SKM-1 (cell line): ENCODE results near the gene RAB44.

Source experiments
- DNase-seq: peaks from one replicate; lab custom pipeline; 2025; ENCODE audit not compliant: unreplicated experiment; lab: John Stamatoyannopoulos, UW

The RAB44 gene

DNA sequence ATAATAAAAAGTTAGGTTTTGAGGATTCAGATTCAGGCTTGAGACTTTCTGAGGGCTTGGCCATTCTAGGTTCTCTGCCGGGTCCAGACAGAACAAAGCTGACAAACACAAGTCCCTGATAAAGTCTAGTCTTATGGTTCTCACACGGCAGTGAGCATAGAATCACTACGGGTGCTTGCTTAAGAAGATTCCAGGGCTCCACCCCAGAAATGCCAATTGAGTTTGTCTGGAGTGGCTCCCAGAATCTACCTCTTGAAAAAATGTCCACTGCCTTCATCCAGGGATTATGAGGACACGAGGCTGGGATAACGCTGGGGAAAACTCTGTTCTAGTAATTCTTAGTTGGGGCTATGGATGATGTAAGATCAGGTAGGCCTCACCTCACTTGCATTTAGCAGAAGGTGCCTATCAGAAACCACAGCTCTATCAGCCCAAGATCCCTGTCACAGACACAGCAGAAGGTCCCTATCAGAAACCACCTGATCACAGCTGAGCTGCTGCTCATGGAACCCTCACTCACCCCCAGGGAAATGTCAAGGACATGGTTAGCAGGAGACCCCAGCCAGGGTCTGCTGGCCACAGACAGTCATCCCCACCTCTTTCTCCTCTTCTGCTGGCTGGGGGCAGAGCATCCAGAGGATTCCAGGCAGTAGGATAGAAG is 52.3 kb downstream of the RAB44 start:
- DNase-seq: no peak

- no peak for DNase-seq
These were observed 53.5 kb downstream of the RAB44 start for GRCh38 chr6:36751091-36751490.

GRCh38 chr6:36751833-36752186 is 54.2 kb downstream of the RAB44 start:
- DNase-seq: no peak

- no peak for DNase-seq
These were observed 54.7 kb downstream of the RAB44 start for GRCh38 chr6:36752187-36752885.

- peak; percentile 40 for DNase-seq
These were observed 55.4 kb downstream of the RAB44 start for GRCh38 chr6:36752886-36753506.

DNA sequence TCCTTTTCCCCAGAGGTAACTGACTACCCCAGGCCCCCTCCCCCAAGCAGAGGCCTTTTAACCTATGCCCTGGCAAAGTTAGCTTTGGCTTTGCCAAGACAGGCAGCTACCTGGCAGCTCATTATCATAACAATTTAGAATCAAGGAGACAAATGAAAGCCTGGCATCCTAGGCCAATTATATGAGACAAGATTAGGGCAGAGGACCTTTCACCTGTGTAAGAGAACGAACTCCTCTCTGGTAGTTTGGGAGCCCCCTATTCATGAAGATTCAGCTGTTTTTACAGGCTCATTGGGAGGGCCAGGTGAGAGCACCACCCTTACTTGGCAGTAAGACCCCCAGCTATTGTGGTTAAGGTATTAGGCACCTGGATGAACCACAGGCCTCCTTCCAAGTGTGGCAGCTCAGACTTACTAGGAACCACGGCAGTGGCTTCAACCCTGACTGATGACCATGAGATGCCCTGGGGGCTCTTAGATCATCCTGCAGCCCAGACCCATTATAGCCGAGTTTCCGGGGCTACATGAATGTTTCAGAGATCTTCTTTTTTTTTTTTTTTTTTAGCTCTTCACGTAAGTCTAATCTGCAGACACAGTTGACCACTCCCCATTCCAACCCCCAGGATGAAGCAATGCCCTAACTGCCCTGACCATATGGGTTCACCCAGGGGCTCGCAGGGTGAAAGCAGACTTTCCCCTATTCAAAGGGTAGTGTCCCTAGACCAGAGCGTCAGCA is 56.2 kb downstream of the RAB44 start:
- no peak for DNase-seq

- no peak for DNase-seq
These were observed 57.2 kb downstream of the RAB44 start for GRCh38 chr6:36754582-36755434.

DNA sequence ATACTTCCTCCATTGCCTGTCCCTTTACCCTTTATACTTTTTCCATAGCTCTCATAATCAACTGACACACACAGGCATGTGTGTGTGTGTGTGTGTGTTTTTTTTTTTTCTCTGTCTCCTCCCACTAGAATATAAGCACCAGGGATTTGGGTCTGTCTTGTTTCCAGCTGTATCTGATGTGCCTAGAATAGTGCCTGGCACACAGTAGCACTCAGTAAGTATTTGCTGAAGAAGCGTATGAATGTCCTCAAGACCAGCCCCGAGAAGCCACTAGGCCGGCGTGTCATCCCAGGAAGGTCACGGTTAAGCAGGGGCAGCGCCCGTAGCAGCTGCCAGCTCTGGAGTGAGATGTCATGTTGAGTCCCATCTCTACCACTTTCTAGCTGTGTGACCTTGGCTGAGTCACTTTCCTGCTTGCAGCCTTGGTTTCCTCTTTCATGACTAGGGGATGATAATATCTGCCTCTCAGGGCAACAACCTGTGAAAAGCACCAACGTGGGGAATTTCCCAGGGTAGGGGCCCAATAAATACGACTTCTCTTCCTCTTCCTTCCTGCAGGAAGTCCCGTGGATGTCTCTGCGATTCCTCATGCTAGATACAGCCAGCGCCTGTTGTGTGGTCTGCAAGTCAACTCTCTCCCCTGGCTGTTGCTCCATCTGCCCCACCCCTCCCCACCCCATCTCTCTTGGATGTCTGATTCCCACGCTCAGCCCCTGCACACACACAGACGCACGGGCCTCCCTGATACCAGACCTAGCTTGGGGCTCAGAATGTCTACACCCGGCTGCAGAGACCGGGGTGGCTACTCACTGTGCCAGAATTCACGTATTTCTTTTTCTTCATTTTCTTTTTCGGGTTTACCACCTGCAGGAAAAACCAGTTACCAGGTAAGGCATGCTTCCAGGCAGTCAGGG is 58.1 kb downstream of the RAB44 start:
- DNase-seq: peak; percentile 37

- DNase-seq: no peak
These were observed 59.2 kb downstream of the RAB44 start for GRCh38 chr6:36756786-36757185.

GRCh38 chr6:36757206-36757605 is 59.6 kb downstream of the RAB44 start:
- no peak for DNase-seq

- DNase-seq: no peak
These were observed 60.4 kb downstream of the RAB44 start for GRCh38 chr6:36757943-36758508.

DNA sequence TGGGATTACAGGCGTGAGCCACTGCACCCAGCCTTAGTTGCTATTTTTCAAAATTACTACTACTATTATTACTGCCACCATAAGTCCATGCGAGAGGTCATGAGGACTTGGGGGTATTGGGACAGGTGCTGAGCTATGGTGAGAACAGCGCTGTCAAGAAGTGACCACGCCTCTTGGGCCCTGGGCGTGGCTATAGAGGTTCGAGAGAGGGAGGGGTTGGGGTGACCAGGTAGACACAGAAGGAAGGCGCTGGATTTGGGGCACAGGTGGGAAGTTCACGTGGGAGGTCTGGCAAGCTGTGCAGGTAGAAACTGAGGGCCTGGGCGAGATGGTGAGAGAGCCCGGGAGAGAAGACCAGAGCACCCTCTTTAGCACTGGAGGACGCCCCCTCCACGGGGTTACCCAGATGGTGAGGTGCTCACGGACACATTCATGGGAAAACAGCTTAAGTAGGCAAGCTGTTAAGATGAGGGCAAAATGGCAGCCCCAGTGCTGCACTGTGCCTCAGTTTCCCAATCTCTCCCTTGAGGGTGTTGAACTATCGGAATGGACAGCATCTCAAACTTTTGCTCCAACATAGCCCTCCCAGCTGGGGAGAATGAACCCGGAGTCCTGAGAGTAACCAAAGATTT is 61.0 kb downstream of the RAB44 start:
- no peak for DNase-seq

GRCh38 chr6:36759148-36759759 is 61.6 kb downstream of the RAB44 start:
- DNase-seq: peak; percentile 68

DNA sequence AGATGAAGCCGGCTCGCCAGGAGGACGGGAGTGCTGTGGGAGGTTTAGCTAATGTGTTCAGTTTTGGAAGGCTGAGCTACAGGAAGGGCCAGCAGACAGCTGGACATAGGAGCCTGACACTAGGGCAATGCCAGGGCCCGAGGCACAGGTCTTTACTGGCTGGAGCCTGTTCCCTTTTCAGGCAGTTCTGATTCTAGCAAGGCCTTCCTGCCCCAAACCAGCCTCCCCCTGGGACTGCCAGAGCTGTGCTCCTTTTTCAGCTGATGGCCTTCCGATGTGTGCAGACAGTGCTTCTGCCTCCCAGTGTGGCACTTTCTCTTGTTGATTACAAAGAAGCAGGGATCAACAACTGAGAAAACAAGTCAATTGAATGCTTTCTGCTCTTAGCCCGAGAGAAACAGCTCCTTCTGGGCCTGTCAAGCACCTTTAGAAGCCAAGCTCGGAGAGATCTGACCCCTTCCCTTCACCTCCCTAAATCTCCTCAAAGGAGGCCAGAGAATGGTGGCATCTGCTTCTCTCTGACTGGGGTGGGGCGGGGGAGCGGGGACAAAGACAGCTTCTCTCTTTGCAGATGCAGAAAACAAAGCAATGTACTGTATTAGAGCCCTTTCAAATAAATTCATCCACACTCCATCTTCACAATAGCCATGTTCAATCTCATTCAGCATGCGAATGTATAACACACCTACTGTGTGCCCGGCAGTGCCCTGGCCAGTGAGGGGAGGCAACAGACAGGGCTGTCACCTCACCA is 63.2 kb downstream of the RAB44 start:
- DNase-seq: no peak

DNA sequence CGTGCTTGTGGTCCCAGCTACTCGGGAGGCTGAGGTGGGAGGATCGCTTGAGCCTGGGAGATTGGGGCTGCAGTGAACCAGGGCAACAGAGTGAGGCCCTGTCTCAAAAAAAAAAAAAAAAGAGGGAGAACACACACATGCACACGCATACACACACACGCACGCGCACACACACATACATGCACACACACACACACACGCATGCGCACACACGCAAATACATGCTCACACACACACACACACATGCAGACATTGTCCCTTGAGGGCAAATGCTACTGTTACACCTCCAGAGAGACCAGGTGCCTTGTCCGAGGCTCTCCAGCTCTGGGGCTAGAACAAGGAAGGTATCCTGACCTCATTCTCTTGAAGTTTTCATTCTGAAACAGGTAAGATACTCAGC is 64.5 kb downstream of the RAB44 start:
- DNase-seq: no peak

DNA sequence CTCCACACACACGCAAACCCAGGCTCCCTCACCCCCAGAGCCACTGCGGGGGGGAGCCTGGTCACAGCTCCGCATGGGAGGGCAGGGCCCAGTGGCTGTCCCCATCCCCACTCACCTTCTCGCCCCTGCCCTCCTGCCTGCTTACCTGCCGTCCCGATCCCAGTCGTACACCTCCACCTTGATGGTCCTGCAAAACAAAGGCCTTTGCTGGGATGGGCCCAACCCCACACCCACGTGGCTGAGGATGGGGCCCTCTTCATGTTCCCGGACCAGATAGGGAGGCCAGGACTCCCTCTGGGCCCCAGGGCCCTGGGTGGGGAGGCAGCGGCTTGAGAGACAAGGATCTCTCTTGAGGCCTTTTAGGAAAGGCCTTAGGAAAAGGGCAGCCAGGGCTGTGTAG is 67.6 kb downstream of the RAB44 start:
- DNase-seq: no peak

- DNase-seq: peak; percentile 53
These were observed 68.2 kb downstream of the RAB44 start for GRCh38 chr6:36765594-36766398.
